ENCODE data around the gene MCTP1. TPM values are rescaled to one million over a fixed set of nuclear protein-coding genes. Genes with fewer than 3 reads are reported as not detected.

MCTP1 gene
- total and polyA plus RNA-seq, 9 donors = 4.3 to 11.0 (median 7.3) TPM

DNA sequence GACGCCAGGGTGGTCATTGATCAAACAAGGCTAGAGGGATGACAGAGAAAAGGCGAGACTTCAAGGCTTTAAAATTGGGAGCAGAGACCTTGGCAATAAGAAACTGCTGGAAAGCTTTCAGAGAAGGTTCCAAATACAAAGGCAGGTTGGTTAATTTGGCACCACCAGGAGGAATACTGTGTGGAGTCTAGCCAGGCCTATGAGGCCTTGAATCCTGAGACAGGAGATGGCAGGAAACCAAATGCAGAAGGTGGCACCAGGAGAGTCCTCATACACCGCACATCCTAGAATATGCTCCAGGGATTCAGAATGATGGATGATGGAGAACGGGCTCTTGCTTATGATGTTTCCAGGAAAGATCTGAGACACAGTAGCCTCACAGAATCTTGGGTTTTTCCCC lies 90.0 kb downstream of the MCTP1 start:
- Histone ChIP-seq H3K27ac (ENCODE audit: low read length) (no peak overlapping the region), H3K9me3 (replicated peaks; ENCODE audit: control insufficient read depth, low read depth, low read length) (no peaks in the 10 kb centered on the region), H3K27me3 (ENCODE audit: control insufficient read depth, insufficient read depth, low read length) (no peaks in the 10 kb centered on the region), H3K4me1 (ENCODE audit: control insufficient read depth, insufficient read depth, low read length) (no peaks in the 10 kb centered on the region), H3K36me3 (ENCODE audit: control insufficient read depth, insufficient read depth, low read length) (no peaks in the 10 kb centered on the region), H3K4me3 (ENCODE audit: low read length) (no peak overlapping the region)
- DNase-seq = no peak
- WGBS (ENCODE audit: insufficient coverage) = 78% methylated on average over 1 of the region's 4 CpGs

DNA sequence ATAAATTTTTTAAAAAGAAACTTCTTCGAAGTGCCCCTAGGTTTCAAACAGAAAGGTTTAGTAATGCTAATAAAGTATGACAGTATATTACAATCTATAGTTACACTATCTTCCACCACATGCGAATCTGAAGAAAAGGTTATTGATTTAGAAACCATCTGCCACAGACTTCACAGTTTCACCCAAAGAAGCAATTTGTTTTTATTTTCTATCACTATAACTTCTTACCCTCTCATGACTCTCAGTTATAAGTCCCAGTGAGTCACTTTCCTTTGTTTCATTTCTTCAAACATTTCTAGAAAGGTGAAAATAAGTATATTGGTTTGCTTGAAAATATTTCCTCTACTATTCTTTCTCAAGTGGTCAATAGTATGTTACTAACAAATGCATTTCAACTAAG lies 93.6 kb downstream of the MCTP1 start:
- WGBS (ENCODE audit: insufficient coverage) = no CpG with 5 or more reads among the region's 2 CpGs

DNA sequence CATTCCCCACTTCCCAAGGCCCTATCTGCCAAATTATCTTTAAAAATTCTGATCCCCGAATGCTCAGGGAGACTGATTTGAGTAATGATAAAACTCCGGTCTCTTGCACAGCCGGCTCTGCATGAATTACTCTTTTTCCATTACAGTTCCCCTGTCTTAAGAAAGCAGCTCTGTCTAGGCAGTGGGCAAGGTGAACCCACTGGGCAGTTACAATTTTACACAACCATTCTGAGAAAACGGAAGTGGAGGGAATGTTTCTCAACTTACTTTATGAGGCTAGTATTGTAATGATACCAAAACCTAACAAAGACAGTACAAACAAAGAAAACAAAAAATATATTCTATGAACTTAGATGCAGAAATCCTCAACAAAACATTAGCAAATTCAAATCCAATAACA lies 100.0 kb downstream of the MCTP1 start:
- Histone ChIP-seq H3K27me3 (ENCODE audit: control insufficient read depth, insufficient read depth, low read length) (no peaks in the 10 kb centered on the region), H3K36me3 (ENCODE audit: control insufficient read depth, insufficient read depth, low read length) (no peaks in the 10 kb centered on the region), H3K27ac (ENCODE audit: low read length) (no peak overlapping the region), H3K4me3 (ENCODE audit: low read length) (no peak overlapping the region), H3K4me1 (ENCODE audit: control insufficient read depth, insufficient read depth, low read length) (no peaks in the 10 kb centered on the region), H3K9me3 (replicated peaks; ENCODE audit: control insufficient read depth, low read depth, low read length) (no peaks in the 10 kb centered on the region)
- no peak for DNase-seq
- WGBS (ENCODE audit: insufficient coverage) = no CpG with 5 or more reads among the region's 4 CpGs

More for the DNA sequence above, 93.6 kb downstream of the MCTP1 start:
- Histone ChIP-seq H3K9me3 (replicated peaks; ENCODE audit: control insufficient read depth, low read depth, low read length) (no peaks in the 10 kb centered on the region), H3K4me3 (ENCODE audit: low read length) (no peak overlapping the region), H3K36me3 (ENCODE audit: control insufficient read depth, insufficient read depth, low read length) (no peaks in the 10 kb centered on the region), H3K27ac (ENCODE audit: low read length) (no peak overlapping the region), H3K4me1 (ENCODE audit: control insufficient read depth, insufficient read depth, low read length) (no peaks in the 10 kb centered on the region), H3K27me3 (ENCODE audit: control insufficient read depth, insufficient read depth, low read length) (no peaks in the 10 kb centered on the region)
- DNase-seq = no peak

DNA sequence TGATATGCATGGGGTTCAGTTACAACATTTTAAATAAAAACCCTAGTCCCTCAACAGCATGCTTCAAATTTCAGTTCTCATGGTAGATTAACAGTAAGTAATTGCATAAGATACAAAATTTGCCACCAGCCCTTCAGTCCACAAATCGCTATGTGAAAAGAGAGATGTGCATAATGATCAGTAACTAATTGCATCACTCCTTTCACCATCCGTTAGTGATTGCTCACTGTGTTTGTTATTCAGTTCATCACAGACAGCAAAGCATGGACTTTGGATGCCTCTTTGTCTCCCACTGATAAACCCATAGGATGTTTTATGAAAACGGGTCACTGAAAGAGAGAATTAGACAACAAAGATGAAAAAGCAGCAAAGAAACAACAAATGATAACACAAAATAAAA lies 103.2 kb downstream of the MCTP1 start:
- no peak overlapping the region for H3K4me3 ChIP-seq (ENCODE audit: low read length)
- H3K36me3 ChIP-seq (ENCODE audit: control insufficient read depth, insufficient read depth, low read length) = no peaks in the 10 kb centered on the region
- no peaks in the 10 kb centered on the region for H3K27me3 ChIP-seq (ENCODE audit: control insufficient read depth, insufficient read depth, low read length)
- no peak for DNase-seq
- no peak overlapping the region for H3K27ac ChIP-seq (ENCODE audit: low read length)
- WGBS (ENCODE audit: insufficient coverage) = no CpG with 5 or more reads among the region's 3 CpGs
- H3K4me1 ChIP-seq (ENCODE audit: control insufficient read depth, insufficient read depth, low read length) = no peaks in the 10 kb centered on the region
- no peaks in the 10 kb centered on the region for H3K9me3 ChIP-seq (replicated peaks; ENCODE audit: control insufficient read depth, low read depth, low read length)

DNA sequence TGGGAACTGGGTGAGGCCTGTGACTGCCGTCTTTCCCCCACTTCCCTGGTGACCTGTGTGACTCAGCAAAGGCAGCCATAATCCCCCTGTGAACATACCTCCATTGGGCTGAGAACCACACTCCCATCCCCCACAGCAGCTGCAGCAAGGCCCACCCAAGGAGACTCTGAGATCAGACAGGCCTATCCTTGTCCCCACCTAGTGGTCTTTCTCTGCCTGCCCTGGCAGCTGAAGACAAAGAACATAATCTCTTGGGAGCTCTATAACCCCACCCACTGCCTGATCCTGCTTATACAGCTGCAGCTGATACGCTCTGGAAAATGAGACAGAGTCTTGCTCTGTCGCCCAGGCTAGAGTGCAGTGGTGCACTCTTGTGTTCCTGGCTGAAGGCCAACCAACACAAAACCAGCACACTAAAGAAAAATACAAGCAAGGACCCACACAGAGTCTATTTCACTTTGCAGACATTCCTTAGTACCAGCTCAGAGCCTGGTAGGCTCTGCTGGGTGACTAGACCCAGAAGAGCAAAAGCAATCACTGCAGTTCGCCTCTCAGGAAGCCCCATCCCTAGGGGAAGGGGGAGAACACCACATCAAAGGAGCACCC lies 106.7 kb downstream of the MCTP1 start:
- WGBS (ENCODE audit: insufficient coverage) = 11% methylated on average over 3 of the region's 4 CpGs
- no peak overlapping the region for H3K4me3 ChIP-seq (ENCODE audit: low read length)
- no peaks in the 10 kb centered on the region for H3K4me1 ChIP-seq (ENCODE audit: control insufficient read depth, insufficient read depth, low read length)
- DNase-seq = peak; percentile 36
- H3K27me3 ChIP-seq (ENCODE audit: control insufficient read depth, insufficient read depth, low read length) = no peaks in the 10 kb centered on the region
- H3K36me3 ChIP-seq (ENCODE audit: control insufficient read depth, insufficient read depth, low read length) = no peaks in the 10 kb centered on the region
- no peak overlapping the region for H3K27ac ChIP-seq (ENCODE audit: low read length)
- no peaks in the 10 kb centered on the region for H3K9me3 ChIP-seq (replicated peaks; ENCODE audit: control insufficient read depth, low read depth, low read length)

DNA sequence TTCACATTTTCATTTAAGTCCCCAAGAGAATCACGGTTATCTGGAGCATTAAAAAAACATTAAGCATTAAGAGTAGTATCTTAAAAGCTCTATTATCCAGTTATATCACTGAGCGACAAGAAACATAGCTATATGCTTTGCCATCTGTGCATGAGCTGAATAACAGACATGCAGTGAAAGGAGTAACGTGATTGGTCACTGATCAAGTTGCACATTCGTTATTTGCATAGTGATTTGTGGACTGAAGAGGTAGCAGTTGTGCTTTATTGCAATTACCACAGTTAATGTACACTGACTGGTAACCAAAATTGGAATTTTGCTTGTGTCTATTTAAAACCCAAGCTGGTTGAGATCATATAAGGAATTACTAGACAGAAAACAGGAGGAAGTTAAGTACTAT lies 107.4 kb downstream of the MCTP1 start:
- H3K4me3 ChIP-seq (ENCODE audit: low read length) = no peak overlapping the region
- H3K9me3 ChIP-seq (replicated peaks; ENCODE audit: control insufficient read depth, low read depth, low read length) = no peaks in the 10 kb centered on the region
- WGBS (ENCODE audit: insufficient coverage) = 40% methylated on average over 1 of the region's 4 CpGs
- no peaks in the 10 kb centered on the region for H3K36me3 ChIP-seq (ENCODE audit: control insufficient read depth, insufficient read depth, low read length)
- H3K27ac ChIP-seq (ENCODE audit: low read length) = no peak overlapping the region
- no peaks in the 10 kb centered on the region for H3K4me1 ChIP-seq (ENCODE audit: control insufficient read depth, insufficient read depth, low read length)
- DNase-seq = peak; percentile 30
- no peaks in the 10 kb centered on the region for H3K27me3 ChIP-seq (ENCODE audit: control insufficient read depth, insufficient read depth, low read length)

DNA sequence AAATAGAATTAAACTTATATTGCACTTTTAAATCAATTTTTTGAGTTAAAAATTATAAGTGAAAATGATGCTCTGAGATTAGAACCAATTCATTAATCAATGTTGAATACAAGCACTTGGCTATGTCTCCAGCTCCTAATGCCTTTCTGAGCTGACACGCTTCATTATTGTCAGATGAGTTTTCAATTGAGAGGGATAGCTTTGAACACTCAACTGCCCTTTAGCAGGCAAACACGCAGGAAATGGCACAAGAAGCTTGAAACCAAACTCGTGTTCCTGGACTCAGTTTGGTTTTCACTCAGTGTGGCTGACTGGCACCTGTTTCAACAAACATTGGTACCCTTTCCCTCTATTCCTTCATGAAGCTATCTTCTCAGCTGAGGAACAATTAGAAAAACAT lies 109.8 kb downstream of the MCTP1 start:
- no peaks in the 10 kb centered on the region for H3K9me3 ChIP-seq (replicated peaks; ENCODE audit: control insufficient read depth, low read depth, low read length)
- H3K36me3 ChIP-seq (ENCODE audit: control insufficient read depth, insufficient read depth, low read length) = no peaks in the 10 kb centered on the region
- H3K4me3 ChIP-seq (ENCODE audit: low read length) = no peak overlapping the region
- no peak for DNase-seq
- 70% methylated on average over 3 of the region's 3 CpGs for WGBS (ENCODE audit: insufficient coverage)
- H3K27ac ChIP-seq (ENCODE audit: low read length) = no peak overlapping the region
- no peaks in the 10 kb centered on the region for H3K4me1 ChIP-seq (ENCODE audit: control insufficient read depth, insufficient read depth, low read length)
- no peaks in the 10 kb centered on the region for H3K27me3 ChIP-seq (ENCODE audit: control insufficient read depth, insufficient read depth, low read length)

DNA sequence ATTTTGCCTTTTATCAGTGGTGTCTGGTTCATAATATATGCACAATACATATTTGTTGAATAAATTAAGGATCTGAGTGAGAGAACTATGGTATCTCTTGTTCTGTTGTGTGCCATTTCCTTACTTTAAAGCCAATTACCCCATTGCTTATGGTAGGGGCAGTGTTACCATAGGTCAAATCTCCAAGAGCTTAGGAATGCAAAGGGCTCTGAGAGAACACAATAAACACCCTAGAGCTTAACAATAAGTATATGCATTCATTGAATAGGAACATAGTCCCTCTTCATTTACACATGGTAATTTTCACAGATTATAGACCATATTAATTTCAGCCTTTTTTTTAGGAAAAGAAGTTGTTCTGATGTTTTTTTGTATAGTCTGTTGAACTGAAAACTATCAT lies 112.2 kb downstream of the MCTP1 start:
- DNase-seq = no peak
- Histone ChIP-seq H3K27me3 (ENCODE audit: control insufficient read depth, insufficient read depth, low read length) (no peaks in the 10 kb centered on the region), H3K36me3 (ENCODE audit: control insufficient read depth, insufficient read depth, low read length) (no peaks in the 10 kb centered on the region), H3K4me3 (ENCODE audit: low read length) (no peak overlapping the region), H3K27ac (ENCODE audit: low read length) (no peak overlapping the region), H3K4me1 (ENCODE audit: control insufficient read depth, insufficient read depth, low read length) (no peaks in the 10 kb centered on the region), H3K9me3 (replicated peaks; ENCODE audit: control insufficient read depth, low read depth, low read length) (no peaks in the 10 kb centered on the region)

DNA sequence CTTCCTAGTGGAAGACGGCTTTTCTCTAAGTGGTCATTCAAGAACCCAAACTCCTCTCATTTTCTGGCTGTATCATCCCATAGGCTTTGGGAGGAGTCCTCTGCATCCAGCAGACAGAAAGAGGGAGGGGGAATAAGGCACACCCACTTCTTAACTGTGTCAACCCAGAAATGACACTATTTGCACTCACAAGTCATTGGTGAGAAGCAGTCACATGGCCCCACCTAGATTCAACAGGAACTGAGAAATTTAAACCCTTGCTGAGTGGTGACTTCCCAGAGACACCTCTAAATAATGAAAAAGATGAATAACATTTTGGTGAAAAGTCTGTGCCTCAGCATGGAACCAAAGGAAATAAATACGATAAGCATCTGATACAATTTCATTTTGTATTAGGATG lies 120.0 kb downstream of the MCTP1 start:
- WGBS (ENCODE audit: insufficient coverage) = no CpG with 5 or more reads among the region's 2 CpGs

DNA sequence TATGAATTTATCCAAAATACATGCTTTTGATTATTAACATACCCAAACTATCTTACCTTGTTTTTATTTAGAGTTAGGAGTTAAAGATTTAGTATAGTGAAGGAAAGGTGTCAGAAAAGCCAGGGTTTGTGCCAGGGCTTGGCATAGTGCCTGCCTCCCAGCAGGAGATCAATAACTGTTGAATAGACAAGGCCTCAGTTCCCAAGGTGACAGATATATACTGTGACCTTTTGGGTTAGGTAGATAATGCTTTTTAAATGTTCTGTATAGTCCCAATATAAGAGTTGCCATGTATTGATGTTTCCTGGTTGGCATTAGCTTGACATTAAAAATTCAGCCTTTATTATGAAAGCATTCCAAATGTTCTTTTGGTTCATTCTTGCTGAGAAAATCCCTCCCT lies 121.8 kb downstream of the MCTP1 start:
- no peak for DNase-seq
- no peaks in the 10 kb centered on the region for H3K4me1 ChIP-seq (ENCODE audit: control insufficient read depth, insufficient read depth, low read length)
- H3K36me3 ChIP-seq (ENCODE audit: control insufficient read depth, insufficient read depth, low read length) = no peaks in the 10 kb centered on the region
- no peak overlapping the region for H3K4me3 ChIP-seq (ENCODE audit: low read length)
- H3K27me3 ChIP-seq (ENCODE audit: control insufficient read depth, insufficient read depth, low read length) = no peaks in the 10 kb centered on the region
- H3K9me3 ChIP-seq (replicated peaks; ENCODE audit: control insufficient read depth, low read depth, low read length) = no peaks in the 10 kb centered on the region
- no peak overlapping the region for H3K27ac ChIP-seq (ENCODE audit: low read length)

More for the DNA sequence above, 120.0 kb downstream of the MCTP1 start:
- Histone ChIP-seq H3K27me3 (ENCODE audit: control insufficient read depth, insufficient read depth, low read length) (no peaks in the 10 kb centered on the region), H3K36me3 (ENCODE audit: control insufficient read depth, insufficient read depth, low read length) (no peaks in the 10 kb centered on the region), H3K9me3 (replicated peaks; ENCODE audit: control insufficient read depth, low read depth, low read length) (no peaks in the 10 kb centered on the region), H3K27ac (ENCODE audit: low read length) (no peak overlapping the region), H3K4me3 (ENCODE audit: low read length) (no peak overlapping the region), H3K4me1 (ENCODE audit: control insufficient read depth, insufficient read depth, low read length) (no peaks in the 10 kb centered on the region)
- no peak for DNase-seq

DNA sequence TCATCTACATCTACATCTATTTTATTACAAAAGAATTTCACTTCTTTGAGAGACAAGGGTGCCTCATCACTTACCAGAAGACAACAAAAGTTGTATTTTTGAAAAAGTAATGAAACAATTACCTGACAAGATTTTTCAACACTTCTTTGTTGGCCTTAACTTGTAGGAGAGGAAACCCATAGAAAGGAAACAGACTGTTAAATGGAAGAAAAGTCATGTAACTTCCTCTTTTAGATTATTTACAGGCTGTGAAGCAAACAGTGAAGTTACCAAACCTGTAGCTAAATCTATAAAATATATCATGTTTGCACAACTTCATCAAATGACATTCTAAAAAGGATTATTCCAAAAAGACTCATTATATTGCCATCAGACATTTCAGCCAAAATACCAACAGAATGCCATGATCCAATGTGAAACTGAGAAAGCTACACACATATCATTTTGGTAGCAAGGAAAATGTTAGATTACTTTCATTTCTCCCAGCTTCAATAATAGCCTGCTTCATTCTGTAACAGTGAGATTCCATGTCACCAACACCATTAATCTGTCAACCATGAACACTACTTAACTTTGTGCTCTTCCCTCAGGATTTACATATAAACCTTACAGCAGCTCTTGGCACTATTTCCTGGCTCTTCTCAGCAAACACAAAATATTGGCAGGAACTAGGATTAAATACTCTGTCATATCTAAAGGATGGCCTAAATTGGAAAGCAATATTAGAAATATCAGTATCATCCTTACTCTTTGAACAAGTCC lies 122.5 kb downstream of the MCTP1 start:
- Histone ChIP-seq H3K4me1 (ENCODE audit: control insufficient read depth, insufficient read depth, low read length) (no peaks in the 10 kb centered on the region), H3K4me3 (ENCODE audit: low read length) (no peak overlapping the region), H3K27ac (ENCODE audit: low read length) (no peak overlapping the region), H3K27me3 (ENCODE audit: control insufficient read depth, insufficient read depth, low read length) (no peaks in the 10 kb centered on the region), H3K9me3 (replicated peaks; ENCODE audit: control insufficient read depth, low read depth, low read length) (no peaks in the 10 kb centered on the region), H3K36me3 (ENCODE audit: control insufficient read depth, insufficient read depth, low read length) (no peaks in the 10 kb centered on the region)
- peak; percentile 52 for DNase-seq

Data from muscle of leg (tissue), 11 donors.